ENCODE data around the gene C1QL2.

C1QL2 gene

DNA sequence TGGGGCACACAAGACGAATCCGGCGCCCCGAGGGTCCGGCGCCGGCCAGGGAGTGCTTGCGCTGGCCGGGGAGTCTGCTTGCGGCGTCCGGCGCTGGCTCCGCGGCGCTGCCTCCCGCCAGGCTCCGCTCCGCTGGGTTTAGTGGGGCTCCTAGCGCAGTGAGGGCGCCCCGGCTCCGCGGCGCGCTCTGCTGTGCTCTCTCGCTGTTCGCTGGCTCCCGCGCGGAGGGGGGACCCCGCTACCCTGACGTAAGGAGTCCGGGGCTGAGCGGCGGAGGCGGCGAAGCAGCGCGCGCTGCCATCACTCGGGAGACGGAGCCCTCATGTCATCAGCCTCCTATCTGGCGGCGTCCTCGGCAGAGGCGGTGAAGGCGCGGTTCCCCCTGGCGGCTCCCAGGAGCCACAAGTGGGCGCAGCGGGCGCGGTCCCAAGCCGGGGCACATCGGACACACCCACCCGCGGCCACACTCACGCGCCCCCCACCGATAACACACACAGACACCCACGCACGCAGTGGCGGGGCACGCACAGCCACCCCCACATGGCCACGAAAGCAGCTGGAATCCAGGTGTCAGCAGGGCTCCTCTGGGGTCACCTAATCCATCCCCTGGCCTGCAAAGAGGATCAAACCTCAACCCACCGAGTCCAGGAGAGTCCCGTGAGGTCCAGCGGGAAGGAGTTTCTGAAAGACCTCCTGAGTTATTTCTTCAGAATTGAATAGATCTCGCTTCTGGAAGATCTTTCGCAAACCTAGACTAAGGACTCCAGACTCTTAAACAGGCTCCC lies at the start of gene C1QL2:
Gene C1QL2 (minus strand): TSS at position 189 of the 785 bp plus-strand sequence. CDS start 482 bp downstream, outside the sequence.
- no peak for DNase-seq

DNA sequence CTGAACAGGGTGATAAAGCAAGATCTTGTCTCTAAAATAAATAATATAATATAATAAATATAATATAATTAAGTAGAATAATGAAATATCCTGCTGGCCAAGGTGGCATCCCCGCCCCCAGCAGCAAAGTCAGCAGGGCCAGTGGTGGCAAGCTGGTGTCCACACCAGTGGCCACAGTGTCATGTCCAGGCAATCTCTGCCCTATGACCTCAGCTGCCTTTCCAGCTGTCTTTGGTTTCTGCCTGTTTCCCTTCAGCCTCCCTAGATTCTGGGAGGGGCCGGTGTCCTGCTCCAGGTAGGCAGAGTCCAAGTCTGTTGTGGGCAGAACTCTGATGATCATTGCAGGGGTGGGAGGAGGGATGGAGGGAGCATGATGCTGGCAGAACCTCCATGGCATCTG lies 48.9 kb upstream of the C1QL2 start:
- DNase-seq = no peak

DNA sequence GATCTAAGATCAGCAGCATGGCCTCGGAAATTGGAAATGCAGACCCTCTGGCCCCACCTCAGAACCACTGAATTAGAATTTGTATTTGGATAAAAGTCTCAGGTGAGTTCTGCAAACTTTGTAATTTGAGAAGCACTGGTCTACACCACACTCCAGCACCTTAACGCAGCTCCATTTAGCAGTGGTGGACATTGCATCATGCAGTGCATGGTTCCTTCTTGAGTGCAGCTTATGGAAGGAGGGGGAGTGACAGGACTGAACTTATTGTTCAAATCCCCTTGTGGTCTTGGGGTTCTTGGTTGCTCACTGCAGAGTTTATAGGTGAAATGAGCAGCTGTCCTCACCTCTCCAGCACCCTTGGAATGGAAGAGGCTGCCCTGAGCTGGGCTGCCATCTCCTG lies 47.6 kb upstream of the C1QL2 start:
- DNase-seq = no peak

DNA sequence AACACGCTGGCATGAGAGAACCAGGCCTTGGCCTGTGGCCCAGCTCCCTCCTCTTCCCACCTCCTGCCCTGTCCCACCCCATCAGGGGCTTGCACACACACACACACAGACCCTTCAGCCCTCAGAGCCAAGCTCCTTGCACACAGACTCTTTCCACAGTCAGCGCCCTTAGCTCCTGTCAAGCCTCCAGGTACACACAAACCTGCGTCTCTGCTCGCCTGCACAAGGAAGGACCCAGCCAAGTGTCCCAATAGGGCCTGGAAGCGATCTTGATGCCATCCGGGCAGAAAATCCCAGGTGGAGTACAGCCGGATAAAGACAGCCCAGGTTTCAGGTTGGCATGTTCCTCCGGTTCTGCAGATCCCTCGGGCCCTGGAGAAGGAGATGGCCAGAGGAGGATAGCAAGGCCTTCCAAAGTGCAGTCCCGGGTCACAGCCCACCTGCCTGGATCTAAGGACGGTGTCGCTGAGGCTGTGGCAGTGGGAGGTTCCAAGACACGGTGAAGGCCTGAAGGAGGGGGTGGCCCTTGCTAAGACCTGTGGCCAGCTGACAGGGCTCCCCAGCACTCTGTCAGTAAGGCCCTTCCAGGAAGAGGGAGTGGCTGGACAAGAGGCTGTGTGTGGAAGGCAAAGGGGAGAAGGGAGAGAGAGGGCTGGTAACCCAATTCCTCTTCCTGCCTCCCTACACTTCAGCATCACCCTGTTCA lies 46.6 kb upstream of the C1QL2 start:
- DNase-seq = no peak

DNA sequence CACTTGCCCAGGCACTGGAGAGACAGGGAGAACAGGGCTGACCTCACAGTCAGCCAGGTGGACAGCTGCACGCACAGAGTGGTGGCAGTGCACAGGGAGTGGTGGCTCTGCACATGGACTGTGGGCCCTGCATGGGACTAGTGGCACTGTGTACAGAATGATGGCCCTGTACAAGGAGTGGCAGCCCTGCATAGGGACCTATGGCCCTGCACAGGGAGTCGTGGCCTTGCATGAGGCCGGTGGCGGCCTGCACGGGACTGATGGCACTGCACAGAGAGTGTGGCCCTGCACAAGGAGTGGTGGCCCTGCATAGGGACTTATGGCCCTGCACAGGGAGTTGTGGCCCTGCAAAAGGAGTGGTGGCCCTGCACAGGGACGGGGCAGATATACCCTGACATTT lies 46.0 kb upstream of the C1QL2 start:
- no peak for DNase-seq

DNA sequence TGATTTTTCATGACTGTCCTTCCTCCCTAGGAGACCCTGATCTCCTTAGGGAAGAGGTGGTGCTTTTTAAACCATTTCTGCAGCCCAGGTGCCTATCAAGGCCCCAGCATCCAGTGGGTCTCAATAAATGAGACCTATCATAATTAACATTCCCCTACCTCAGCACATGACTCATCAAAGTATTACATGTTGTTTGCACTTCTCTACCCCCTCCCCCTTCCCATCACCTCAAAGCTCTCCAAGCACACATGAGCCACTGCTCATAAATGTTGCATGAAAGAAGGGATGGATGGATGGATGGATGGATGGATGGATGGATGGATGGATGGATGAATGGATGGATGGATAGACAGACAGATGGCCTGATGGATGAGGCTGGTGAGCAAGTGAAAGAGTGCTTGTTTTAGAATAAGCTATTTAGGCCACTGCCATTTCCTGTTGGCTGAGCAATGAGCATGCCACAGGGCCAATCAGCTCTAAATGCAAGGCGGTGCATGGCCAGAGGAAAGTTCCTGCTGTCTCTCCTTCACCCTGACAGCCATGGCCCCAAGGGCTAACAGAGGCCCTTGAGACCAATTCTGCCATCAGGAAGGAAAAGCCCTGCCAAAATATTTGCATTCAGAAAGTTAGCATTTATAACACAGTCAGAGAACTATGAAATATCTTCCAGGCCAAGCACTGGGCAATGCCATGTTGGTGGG lies 44.2 kb upstream of the C1QL2 start:
- no peak for DNase-seq

DNA sequence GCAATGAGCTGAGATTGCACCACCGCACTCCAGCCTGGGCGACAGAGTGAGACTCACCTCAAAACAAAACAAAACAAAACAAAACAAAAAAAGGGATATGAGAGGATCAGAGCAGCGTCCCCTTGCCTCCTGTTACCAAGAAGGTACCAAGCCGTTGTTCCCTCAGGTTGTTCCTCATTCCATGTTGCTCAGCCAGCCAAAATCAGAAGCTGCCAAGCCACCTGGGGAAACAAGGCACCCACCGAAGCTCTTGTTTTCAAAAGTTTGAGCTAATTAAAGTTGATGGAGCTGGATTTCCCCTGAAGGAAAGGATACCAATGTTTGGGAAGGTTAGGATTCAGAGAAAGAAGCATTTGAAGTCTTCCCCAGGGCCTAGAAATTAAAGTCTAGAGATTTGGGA lies 43.3 kb upstream of the C1QL2 start:
- no peak for DNase-seq

DNA sequence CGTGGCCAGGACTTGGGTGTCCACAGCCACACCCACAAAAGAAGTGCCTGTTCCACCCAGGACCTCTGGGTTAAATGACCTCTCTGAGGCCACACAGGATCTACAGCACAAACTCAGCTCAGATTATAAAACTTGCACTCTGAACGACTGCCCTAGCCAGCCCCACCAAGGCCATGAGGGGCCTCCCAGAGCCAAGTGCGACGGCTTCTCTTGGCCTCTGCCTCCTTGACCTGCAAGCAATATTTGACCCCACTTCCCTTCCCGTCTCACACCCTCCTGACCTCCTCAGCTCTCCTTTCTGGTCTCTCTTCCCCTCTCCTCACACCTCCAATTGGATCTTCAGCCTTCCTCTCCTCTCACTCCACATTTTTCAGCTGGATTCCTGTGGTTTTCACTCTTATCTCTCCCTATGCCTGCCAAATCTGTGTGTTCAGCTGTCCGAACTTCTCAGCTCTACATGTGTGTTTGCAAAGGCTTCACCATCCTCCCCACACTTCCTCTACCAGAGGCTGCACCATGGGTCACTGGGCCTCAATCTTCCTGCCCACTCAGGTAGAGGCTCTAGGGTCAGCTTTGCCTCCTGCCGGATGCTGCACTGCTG lies 39.8 kb upstream of the C1QL2 start:
- DNase-seq = peak; percentile 93

DNA sequence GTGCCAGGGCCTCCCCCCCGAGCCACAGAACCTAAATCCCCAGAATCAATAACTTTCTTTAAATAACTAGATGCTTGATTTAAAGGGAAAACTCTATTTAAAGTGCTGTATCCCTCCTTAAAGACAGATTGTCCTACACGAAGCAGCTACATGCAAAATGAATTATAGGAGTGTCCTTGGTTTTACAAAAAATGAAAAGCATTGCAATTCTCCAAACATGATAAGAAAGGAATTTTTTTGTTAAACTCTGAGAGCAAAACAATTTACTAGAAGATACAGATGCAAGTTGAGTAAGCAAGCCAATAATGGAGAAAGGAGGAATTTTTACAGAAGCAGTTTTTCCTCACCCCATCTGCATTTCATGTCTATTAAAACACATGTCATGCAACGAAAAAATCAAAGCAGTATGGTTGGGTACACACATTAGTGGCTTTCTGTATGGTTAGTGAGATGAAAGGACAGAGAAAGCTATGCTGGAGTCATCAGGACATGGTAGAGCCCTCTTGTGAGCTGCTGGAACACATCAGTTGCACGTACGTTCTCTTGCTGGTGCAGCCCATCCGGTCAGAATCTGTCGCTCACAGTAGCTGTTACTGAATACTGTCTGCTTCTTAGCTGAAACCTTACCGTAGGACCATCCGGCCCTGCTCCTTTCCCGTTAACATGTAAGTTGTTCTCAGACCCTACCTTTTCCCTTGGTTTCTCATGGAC lies 39.1 kb upstream of the C1QL2 start:
- DNase-seq = no peak

DNA sequence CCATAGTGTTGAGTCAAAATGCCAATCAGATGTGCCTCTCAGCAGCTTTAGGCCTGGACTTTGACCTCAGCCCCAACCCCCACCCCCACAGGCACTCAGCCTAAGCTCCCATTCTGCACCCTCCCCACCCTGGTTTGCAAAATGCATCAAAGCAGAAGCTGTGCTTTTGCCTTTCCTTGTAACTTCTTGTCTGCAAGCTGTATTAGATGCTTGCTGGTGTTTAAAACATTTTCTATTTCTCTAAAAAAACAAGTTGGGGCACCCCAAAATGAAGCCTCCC lies 38.5 kb upstream of the C1QL2 start:
- DNase-seq = no peak

DNA sequence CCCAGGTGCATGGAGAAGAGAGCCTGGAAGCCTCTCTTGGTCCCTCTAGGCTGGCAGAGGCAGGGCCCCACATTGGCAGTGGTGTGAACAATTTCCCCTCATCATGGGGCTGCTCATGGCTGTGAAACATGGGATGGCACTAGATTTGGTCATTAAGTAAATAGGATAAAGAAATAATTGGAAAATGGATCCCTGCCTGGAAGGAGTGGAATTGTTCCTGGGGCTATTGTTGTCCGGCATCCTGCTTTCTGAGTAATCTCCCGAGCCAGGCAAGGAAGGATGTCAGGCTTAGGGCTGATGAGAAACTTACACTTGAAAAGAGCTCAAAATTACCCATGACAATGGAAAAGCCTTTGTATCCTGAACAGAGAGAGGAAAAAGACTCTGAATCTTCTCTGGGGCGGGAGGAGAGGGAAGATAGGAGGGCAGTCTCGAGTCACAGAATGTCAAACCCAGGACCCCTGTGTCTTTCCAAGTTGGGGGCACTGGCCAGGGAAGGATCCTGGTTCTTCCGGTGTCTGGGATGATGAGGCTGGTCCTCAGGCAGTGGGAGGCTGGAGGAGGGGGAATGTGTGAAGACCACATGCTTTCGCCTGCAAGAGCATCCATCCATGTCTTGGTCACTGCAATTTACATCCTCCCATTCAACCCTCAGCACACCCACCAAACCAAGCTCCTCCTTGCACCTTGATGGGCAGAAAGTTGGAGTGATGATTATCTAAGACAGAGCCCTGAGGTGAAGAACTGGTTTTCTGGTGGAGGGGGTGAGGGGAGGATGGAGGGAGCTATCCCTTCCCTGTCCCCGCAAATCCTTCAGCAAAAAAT lies 38.0 kb upstream of the C1QL2 start:
- DNase-seq = no peak

DNA sequence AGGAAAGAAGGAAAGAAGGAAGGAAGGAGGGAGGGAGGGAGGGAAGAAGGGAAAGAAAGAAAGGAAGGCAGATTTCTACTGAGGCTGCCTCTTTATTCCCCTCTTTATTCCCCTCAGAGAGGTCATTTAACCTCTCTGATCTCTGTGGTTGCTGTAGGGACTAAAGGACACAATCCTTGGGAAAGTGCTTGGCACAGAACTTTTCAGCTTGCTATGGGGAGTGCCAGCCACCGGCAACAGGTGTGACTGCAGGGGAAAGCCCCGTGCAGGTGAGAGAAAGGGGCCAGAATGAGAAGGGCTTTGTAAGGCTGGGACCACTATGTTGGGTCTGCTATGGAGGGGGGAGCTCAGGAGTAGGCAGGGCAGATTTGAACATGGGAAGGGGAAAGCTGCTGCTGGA lies 37.3 kb upstream of the C1QL2 start:
- no peak for DNase-seq

DNA sequence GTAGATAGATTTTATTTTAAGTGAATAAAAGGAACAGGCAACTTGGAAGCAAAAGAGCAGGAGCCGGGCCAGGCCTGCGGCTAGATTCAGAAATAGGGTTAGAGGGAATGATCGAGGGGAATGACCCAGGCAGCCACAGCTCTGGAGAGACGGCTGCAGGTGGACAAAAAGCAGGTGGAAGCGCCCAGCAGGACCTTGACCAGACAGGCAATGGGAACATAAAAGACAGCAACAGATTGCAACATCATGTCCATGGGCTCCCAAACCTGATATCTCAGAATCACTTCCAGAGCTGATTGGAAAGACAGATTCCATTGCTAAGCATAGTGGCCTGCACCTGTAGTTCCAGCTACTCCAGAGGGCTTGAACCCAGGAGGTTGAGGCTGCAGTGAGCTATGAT lies 36.5 kb upstream of the C1QL2 start:
- DNase-seq = no peak

DNA sequence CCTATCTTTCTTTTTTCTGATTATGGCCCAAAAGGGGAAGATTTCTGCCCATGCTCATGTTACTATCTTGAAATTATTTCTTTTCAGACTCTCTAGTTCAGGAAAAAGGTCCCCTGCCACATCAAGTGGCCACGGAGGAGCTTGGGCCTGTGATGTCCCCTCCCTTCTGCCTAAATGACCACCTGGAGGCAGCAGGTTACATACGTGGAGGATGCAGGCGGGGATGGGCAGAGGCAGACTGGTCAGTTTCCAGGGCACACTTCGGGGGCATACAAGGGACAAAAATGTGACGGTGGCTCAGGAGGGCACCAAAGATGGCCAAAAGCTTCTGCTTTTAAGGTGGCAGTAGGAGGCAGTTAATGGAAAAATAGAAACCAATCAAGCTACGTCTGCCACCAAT lies 34.3 kb upstream of the C1QL2 start:
- DNase-seq = no peak

DNA sequence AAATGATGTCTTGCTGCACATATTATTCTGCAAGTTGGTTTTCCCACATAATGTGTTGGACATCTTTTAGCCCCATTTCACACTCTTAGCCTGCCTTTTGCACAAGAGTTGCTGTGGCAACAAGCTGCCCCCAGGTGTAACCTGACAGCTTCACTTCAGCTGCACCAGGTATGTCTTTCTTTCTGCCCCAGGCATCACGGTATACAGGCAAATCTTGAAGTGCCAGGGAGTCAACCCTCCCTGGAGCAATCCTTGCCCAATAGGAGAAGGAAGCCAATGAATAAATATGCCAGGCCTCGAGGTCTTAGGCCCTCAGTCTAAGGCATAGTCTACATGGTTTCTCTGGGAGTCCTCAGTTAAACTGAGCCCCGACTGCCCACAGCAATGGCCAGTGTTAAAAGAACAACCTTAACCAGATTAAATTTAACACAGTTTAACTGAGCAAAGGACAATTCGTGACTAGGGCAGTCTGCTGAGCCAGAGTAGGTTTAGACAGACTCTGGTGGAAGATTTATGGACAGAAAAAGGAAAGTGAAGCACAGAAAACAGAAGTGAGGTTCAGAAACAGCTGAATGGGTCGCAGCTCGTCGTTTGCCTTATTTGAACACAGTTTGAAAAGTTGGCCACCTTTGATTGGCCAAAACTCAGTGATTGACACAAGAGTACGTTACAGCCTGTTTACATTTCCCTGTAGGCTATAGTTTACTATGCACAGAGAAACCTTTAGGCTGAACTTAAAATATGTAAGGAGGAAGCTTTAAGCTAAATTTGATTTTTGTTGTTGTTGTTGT lies 32.0 kb upstream of the C1QL2 start:
- DNase-seq = no peak

DNA sequence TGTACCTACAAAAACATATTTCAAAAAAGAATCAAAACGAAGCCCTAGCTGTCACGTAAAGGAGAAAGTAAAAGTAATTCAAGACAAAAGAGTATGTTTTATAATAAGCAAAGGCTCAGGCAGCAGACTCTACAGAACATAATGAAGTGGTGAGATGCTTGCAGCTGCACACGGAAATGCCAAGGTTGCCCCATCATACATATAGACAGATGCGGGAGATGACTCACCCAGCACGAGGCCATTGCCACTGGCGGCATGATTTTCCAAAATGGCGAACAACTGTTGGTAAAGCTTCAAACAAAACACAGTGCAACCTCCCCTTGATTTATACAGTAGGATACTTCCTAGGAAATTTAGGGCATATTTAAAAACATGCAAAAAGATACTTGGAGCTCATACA lies 26.0 kb upstream of the C1QL2 start:
- DNase-seq = no peak

DNA sequence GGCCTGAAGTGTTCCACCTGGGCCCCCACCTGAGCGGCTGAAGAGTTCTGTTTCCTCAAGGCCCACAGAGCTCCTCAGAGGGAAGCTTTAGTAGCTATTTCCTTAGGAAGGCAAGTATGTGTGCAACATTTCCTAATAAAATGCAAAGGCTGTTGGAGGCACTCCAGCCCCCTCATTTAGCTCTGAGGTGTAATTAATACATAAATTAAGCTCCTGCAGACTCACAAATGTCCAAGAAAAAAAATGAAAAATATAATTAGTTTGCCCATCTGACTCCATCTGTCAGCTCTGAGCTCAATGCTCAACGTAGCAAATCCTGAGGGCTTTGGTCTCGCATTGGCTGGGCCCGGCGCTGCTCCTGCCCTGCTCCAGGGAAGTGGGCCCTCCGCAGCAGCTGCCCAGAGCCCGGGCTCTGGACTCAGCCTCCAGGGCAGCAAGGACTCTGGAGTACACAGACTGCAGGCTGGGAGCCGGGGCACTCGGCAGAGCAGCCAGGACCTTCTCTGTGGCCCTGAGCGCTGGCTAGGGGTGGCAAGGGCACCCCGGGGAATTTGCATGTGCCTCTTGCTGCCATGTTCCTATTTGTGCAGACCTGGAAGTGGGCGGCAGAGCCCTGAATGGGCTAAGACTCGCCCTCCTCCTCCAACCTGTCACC lies 23.4 kb upstream of the C1QL2 start:
- no peak for DNase-seq

DNA sequence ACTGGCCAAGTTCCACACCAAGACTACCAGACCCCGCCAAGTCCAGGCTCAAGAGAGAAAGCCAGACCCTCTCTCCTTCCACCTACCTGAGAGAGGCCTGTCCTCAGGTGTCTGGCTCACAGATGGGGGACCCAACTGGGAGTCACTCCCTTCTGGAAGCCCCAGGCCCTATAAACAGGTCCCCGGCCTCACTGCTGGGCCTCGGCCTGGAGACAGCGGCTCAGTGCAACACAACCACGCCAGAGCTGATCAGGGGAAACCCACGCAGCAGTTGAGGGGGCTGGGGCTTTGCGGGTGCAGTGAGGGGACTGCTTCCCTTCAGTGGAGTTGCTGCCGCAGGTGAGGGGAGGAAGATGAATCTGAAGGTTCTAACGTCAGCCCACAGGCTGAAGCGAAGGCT lies 22.8 kb upstream of the C1QL2 start:
- DNase-seq = no peak

DNA sequence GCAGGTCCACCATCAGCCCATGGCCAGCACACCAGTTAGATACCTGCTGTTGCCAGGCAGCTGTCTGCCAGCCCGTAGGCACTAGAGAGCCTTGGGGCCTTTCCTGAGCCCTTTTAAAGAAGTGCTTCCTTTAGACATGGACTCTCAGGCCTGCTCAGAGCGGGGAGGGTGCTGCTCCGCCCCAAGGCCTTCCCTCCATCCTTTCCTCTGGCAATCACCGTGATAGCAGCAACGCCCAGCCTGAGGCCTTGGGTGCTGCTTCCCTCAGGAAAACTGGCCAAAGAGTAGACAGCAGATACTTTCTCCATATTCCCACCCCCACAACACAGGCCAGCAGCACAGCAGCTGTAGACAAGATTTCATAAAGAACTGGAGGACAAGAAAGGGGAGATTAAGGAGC lies 22.3 kb upstream of the C1QL2 start:
- no peak for DNase-seq

DNA sequence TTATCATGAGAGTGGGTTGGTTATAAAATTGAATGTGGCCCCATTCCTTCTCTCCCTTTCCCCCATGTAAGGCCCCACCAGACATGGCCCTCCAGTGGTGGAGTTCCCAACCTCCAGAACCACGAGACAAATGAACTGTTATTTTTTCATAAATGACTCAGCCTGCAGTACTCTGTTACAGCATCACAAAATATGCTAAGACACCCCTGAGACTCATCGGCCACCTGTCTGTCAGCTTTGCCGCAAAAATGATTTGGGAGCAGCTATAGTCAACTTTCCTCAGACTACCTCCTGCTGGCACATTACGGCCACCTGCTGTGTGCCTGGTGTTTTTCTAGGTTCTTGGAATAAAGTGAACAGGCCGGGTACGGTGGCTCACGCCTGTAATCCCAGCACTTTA lies 21.4 kb upstream of the C1QL2 start:
- DNase-seq = no peak

DNA sequence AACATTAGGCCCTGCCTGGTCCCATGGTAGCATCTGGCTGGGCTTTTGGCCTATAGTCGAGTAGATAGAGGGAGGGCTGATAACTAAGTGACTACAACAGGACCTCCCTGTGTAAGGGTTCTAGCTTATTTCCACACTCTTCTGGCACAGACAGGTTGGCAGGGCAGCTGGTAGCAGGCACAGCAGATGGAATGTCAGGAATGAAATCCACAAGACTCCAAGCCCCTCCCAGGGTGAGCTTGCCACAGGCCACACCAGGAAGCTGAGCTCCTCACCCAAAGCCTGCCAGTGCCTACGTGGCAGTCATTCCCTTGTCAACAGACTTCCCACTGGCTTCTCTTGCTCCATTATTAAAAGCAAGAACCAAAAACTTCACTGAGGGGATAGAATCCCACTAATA lies 20.7 kb upstream of the C1QL2 start:
- peak; percentile 69 for DNase-seq
